ENCODE measurements around the gene TSC22D1.

The TSC22D1 gene

GRCh38 chr13:44435142-44435918 is 140.8 kb downstream of the TSC22D1 start:
- Mint-ChIP-seq H3K27me3 (ENCODE audit: low read depth, poor library complexity) (no peaks in the 10 kb centered on the region), H3K27ac (peak overlapping the region; percentile 100), H3K4me1 (peaks cover 71% of the 10 kb centered on the region), H3K4me3 (peak overlapping the region; percentile 97), H3K9me3 (no peaks in the 10 kb centered on the region), H3K36me3 (ENCODE audit: low read depth) (peaks cover 25% of the 10 kb centered on the region)
- DNase-seq, result peak; percentile 97
- TF ChIP-seq CTCF (IDR thresholded peaks at IDR 0.05), result no peak

- TF ChIP-seq CTCF (IDR thresholded peaks at IDR 0.05), result no peak
- Mint-ChIP-seq H3K4me1 (peaks cover 66% of the 10 kb centered on the region), H3K36me3 (ENCODE audit: low read depth) (peaks cover 25% of the 10 kb centered on the region), H3K27me3 (ENCODE audit: low read depth, poor library complexity) (no peaks in the 10 kb centered on the region), H3K27ac (no peak overlapping the region), H3K9me3 (no peaks in the 10 kb centered on the region), H3K4me3 (peak overlapping the region; percentile 97)
- DNase-seq, result no peak
Measured at GRCh38 chr13:44434766-44435141, 141.4 kb downstream of the TSC22D1 start.

GRCh38 chr13:44433863-44434765 is 142.0 kb downstream of the TSC22D1 start:
- Mint-ChIP-seq H3K27me3 (ENCODE audit: low read depth, poor library complexity) (no peaks in the 10 kb centered on the region), H3K9me3 (no peaks in the 10 kb centered on the region), H3K27ac (no peak overlapping the region), H3K4me1 (peaks cover 59% of the 10 kb centered on the region), H3K4me3 (peak overlapping the region; percentile 97), H3K36me3 (ENCODE audit: low read depth) (peaks cover 25% of the 10 kb centered on the region)
- DNase-seq, result no peak
- TF ChIP-seq CTCF (IDR thresholded peaks at IDR 0.05), result no peak

GRCh38 chr13:44432650-44433049 is 143.5 kb downstream of the TSC22D1 start:
- no peak for TF ChIP-seq CTCF (IDR thresholded peaks at IDR 0.05)
- H3K9me3 Mint-ChIP-seq, result peaks cover 9% of the 10 kb centered on the region
- H3K27me3 Mint-ChIP-seq (ENCODE audit: low read depth, poor library complexity), result no peaks in the 10 kb centered on the region
- H3K27ac Mint-ChIP-seq, result peak overlapping the region; percentile 61
- DNase-seq, result no peak
- H3K36me3 Mint-ChIP-seq (ENCODE audit: low read depth), result peaks cover 25% of the 10 kb centered on the region
- H3K4me3 Mint-ChIP-seq, result peak overlapping the region; percentile 97
- H3K4me1 Mint-ChIP-seq, result peaks cover 49% of the 10 kb centered on the region

GRCh38 chr13:44431150-44431549 is 145.0 kb downstream of the TSC22D1 start:
- TF ChIP-seq CTCF (IDR thresholded peaks at IDR 0.05), result no peak

More at GRCh38 chr13:44431150-44431549, 145.0 kb downstream of the TSC22D1 start:
- Mint-ChIP-seq H3K9me3 (peaks cover 15% of the 10 kb centered on the region), H3K4me1 (peaks cover 43% of the 10 kb centered on the region), H3K4me3 (no peak overlapping the region), H3K27me3 (ENCODE audit: low read depth, poor library complexity) (no peaks in the 10 kb centered on the region), H3K36me3 (ENCODE audit: low read depth) (peaks cover 25% of the 10 kb centered on the region), H3K27ac (peak overlapping the region; percentile 64)
- DNase-seq, result no peak

Measured in nephron progenitor cell (in vitro differentiated cells).